ENCODE measurements around the gene MTNR1A.

- TF ChIP-seq POLR2AphosphoS5 (IDR thresholded peaks at IDR 0.05; ENCODE audit: low read depth, low read length) (no peak), REST (IDR thresholded peaks at IDR 0.05; ENCODE audit: insufficient read depth in 1 of 2, low read depth in 2 of 2, low read length in 2 of 2) (no peak)
Observed at GRCh38 chr4:186569533-186570192, 14.3 kb upstream of the MTNR1A start.
